ENCODE results near the gene CBFA2T2.

GRCh38 chr20:33693289-33693688 is 203.4 kb downstream of the CBFA2T2 start:
- TF ChIP-seq CTCF (conservative IDR thresholded peaks at IDR 0.05 in 1 of 2, IDR thresholded peaks at IDR 0.05 in 1 of 2; ENCODE audit: extremely low read depth in 1 of 2, insufficient read depth in 1 of 2, low read depth in 1 of 2, low read length in 2 of 2) = no peak
- no peak for TF ChIP-seq EZH2 (IDR thresholded peaks at IDR 0.05; ENCODE audit: borderline replicate concordance, low read length)
